Measurements from ENCODE around the gene IFNA6.

GRCh38 chr9:21305213-21305612 lies 45.5 kb downstream of the IFNA6 start, which contains the start of gene IFNA5:
- no peak for TF ChIP-seq CTCF (conservative IDR thresholded peaks at IDR 0.05 in 1 of 2, IDR thresholded peaks at IDR 0.05 in 1 of 2; ENCODE audit: extremely low read depth in 1 of 2, insufficient read depth in 1 of 2, low read depth in 1 of 2, low read length in 2 of 2)
- TF ChIP-seq EZH2 (IDR thresholded peaks at IDR 0.05; ENCODE audit: borderline replicate concordance, low read length) = no peak

Measured in mammary epithelial cell (primary cell).